Measurements from ENCODE around the gene CRABP1.

- TF ChIP-seq POLR2A (IDR thresholded peaks at IDR 0.05; ENCODE audit: low read length) (no peak), GATA1 (IDR thresholded peaks at IDR 0.05; ENCODE audit: low read depth, low read length) (no peak)
Observed at GRCh38 chr15:78342021-78342420, 1.9 kb downstream of the CRABP1 start.

Data from erythroblast (primary cell).